Right ventricle myocardium inferior (tissue), 1 donor: ENCODE measurements around the gene ARHGAP18. TPM values are rescaled to one million over a fixed set of nuclear protein-coding genes. Genes with fewer than 3 reads are reported as not detected.

Experiments
- ATAC-seq: fragments of 200-7000 bp; cut with Tn5 transposase; one replicate; pipeline ENCODE4 v1.9.1; 2020; ENCODE audit warnings: mild to moderate bottlenecking, moderate library complexity
- DNase-seq: peaks from one replicate; pipeline ENCODE4 v3.0.0; 2021; ENCODE audit errors: missing footprints
- intact Hi-C: fragments of 100-400 bp; cut with DNase I; formaldehyde crosslinking; loops from one replicate; pipeline ENCODE4 v1.11.0; 2022
- long read RNA-seq: library from polyadenylated mRNA; unstranded; transcript quantifications from one replicate; pipeline ENCODE4 v2.0.0, GENCODE V29; 2021
- total RNA-seq: library from RNA; stranded (reverse); fragmentation: NEBNext Ultra II Directional; extraction: Animal tissue kit (Norgen Biotek cat#: 25700); gene quantifications from one replicate; pipeline ENCODE4 v1.2.1, GENCODE V29; 2021
- donor health status: DM: no; HTN: yes; CAD: no; lungs with severe emphysema.

The ARHGAP18 gene, protein sequence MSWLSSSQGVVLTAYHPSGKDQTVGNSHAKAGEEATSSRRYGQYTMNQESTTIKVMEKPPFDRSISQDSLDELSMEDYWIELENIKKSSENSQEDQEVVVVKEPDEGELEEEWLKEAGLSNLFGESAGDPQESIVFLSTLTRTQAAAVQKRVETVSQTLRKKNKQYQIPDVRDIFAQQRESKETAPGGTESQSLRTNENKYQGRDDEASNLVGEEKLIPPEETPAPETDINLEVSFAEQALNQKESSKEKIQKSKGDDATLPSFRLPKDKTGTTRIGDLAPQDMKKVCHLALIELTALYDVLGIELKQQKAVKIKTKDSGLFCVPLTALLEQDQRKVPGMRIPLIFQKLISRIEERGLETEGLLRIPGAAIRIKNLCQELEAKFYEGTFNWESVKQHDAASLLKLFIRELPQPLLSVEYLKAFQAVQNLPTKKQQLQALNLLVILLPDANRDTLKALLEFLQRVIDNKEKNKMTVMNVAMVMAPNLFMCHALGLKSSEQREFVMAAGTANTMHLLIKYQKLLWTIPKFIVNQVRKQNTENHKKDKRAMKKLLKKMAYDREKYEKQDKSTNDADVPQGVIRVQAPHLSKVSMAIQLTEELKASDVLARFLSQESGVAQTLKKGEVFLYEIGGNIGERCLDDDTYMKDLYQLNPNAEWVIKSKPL
- total RNA-seq: 8.1 TPM
- long read RNA-seq, full-length matches to known transcripts: 2 of 3 reads
- long read RNA-seq, partial matches to known transcripts: 0 of 3 reads
- long read RNA-seq, other reads (novel, unspliced or antisense): 1 of 3 reads

GRCh38 chr6:129709769-129710449 is at the start of gene ARHGAP18:
TSS of gene ARHGAP18 (minus strand) at chr6:129710177. CDS start at chr6:129710136, 41 bp downstream.
- intact Hi-C loops: loop anchor here (5.0 kb wide), 1 partner anchor 43 kb away; no protein-coding TSS in a partner anchor
- peak; percentile 95 for DNase-seq
- peak; percentile 98 for ATAC-seq

DNA sequence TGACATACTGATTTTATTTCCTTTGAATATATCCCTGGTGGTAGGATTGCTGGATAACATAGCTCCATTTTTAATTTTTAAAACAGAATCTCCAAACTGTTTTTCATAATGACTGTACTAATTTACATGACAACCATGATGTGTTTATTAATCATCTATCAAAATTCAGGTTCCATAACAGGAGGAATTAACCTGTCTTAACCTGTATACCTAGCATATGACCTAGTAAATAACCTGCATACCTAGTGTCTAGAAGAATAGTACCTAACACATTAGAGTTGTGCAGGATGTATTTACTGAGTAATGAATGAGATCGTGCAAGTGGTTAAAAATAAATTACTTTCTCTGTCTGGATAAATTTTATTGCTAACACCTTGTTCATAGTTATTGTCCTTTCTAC is 45.8 kb upstream of the ARHGAP18 start:
- intact Hi-C loops: no loop called here
- ATAC-seq (no peak), DNase-seq (no peak)

GRCh38 chr6:129754750-129755149 is 44.8 kb upstream of the ARHGAP18 start:
- no peak for DNase-seq
- intact Hi-C loops: no loop called here

GRCh38 chr6:129753422-129753821 is 43.4 kb upstream of the ARHGAP18 start:
- DNase-seq (no peak), ATAC-seq (no peak)
- intact Hi-C loops: no loop called here

More at GRCh38 chr6:129754750-129755149, 44.8 kb upstream of the ARHGAP18 start:
- no peak for ATAC-seq

DNA sequence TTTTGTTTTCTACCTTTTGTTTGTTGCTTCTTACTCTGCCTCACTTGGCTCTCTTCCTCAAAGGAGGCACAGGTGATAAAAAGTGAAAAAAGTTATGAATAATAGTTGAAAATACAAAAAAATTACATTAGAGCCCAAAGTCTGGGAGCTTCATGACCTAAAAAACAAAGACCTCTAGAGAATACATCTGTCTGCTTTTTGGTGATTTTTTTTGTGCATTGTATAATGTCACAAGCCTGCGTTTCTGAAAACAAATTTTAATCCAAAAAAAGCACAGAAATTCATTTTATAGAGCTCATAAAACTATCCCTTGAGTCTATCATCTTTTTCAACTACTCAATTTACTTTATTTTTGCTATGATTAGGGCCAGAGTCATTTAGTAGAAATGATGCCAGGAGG is 41.4 kb upstream of the ARHGAP18 start:
- ATAC-seq (no peak), DNase-seq (no peak)
- intact Hi-C loops: loop anchor here (2.0 kb wide), 1 partner anchor 153 kb away; no protein-coding TSS in a partner anchor

GRCh38 chr6:129750360-129750759 is 40.4 kb upstream of the ARHGAP18 start:
- DNase-seq (no peak), ATAC-seq (no peak)
- intact Hi-C loops: loop anchor here (2.0 kb wide), 1 partner anchor 152 kb away; no protein-coding TSS in a partner anchor

GRCh38 chr6:129749749-129750120 is 39.8 kb upstream of the ARHGAP18 start:
- no peak for DNase-seq
- intact Hi-C loops: loop anchor here (2.0 to 10.0 kb wide), 2 partner anchors 151 to 255 kb away; no protein-coding TSS in a partner anchor
- ATAC-seq: peak; percentile 53

- no peak for DNase-seq
- ATAC-seq: no peak
- intact Hi-C loops: loop anchor here (10.0 kb wide), 1 partner anchor 254 kb away; no protein-coding TSS in a partner anchor
Measured at GRCh38 chr6:129748901-129749748, 39.1 kb upstream of the ARHGAP18 start.

DNA sequence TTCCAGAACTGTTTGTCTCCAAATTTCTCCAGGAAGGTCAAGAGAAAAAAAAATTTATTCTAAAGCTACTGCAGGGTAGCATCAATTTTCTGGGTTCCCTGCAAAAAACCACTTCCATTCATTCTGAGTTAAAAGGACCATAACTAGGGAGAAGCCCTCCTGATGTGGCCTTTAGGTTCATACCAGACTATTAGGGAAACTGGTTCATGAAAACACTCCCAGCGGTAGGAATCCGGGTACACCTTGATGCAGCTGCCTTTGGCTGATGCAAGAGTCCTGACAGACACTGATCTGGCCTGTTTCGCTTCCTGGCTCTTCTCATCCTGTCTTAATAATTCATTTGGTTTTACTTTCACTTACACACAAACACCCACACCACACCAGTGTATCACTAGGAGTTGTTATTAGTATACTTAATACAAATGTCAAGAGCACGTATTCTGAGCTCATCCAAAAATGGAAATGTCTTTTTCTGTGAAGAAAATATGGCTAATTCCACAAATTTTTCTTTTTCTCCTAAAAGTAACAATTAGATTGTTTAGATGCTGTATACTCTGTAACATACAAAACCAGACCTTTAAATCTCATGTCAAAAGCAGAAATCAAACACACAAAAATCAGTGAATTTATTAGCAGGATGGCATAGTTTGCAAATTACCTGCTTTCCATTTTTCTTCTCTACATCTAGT is 38.4 kb upstream of the ARHGAP18 start:
- DNase-seq (no peak), ATAC-seq (peak; percentile 65)

DNA sequence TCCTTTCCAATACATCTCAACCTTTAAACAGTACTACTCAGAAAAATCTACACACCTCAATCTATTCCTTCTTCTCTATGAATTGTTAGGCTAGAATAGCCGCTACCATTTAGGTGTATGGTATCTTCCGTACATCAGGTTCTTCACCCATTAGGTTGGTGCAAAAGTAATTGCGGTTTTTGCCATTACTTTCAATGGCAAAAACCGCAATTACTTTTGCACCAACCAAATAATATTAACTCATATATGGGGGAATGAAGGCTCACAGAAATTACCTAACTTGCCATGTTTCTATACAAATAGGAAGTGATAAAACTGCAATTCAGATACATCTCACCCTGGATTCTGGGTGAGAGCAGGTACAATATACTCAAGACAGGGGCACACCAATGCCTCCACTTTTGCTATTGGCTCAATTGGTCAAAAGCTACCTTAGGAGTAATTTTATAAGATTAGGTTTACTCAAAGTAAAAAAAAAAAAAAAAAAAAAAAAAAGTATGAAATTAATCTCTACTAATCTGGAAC is 37.7 kb upstream of the ARHGAP18 start:
- DNase-seq: no peak
- intact Hi-C loops: loop anchor here (10.0 kb wide), 1 partner anchor 253 kb away; no protein-coding TSS in a partner anchor
- ATAC-seq: no peak

More for the DNA sequence above, 38.4 kb upstream of the ARHGAP18 start:
- intact Hi-C loops: loop anchor here (10.0 kb wide), 1 partner anchor 254 kb away; no protein-coding TSS in a partner anchor

DNA sequence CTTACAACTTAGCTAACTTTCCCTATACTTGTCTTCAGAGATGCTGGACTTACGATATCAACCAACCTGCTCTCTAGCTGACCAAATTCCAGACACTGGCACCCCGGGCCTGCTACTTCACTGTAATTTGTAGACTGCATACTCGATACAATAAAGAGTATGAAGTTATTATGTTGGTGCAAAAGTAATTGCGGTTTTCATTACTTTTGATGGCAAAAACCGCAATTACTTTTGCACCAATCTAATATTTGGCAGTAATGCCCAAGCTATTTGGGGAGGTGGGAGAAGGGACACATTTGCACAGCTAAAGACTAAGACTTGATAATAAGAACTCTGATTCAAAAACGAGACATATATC is 34.9 kb upstream of the ARHGAP18 start:
- intact Hi-C loops: loop anchor here (10.0 kb wide), 1 partner anchor 250 kb away; no protein-coding TSS in a partner anchor
- DNase-seq (no peak), ATAC-seq (no peak)

DNA sequence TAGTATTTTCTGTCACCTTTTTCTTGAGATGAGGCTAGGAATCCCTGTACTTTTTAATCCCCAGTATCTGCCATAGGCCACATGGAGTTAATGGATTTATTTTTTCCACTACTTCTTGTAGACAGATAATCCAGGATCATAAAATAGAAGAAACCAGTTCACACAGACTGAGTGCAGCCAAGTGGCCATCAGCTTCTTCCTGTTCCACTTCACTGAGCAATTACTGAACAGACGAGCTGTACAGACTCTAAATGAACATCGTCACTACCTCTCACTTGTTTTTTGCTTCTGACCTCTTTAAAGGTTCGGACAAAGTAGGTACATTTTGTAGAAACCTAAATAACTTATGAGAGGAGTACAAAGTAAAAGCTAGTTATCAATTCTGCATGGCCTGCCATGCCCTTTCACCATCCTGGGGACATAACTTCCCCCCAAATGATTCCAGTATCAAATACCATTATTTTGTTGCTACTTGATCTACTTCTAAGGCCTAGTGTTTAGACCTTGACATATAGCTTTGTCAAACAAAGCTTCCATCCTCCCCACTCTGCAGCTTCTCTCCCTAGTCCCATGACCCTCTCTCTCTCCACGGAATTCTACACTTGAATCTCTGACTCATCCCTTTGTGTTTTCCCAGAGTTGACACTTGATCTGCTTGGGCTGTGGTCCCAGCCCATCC is 34.4 kb upstream of the ARHGAP18 start:
- ATAC-seq: no peak
- no peak for DNase-seq
- intact Hi-C loops: loop anchor here (10.0 kb wide), 1 partner anchor 250 kb away; no protein-coding TSS in a partner anchor

GRCh38 chr6:129740013-129740412 is 30.0 kb upstream of the ARHGAP18 start:
- no peak for DNase-seq
- intact Hi-C loops: loop anchor here (10.0 kb wide), 1 partner anchor 245 kb away; no protein-coding TSS in a partner anchor
- ATAC-seq: no peak

- ATAC-seq: no peak
- intact Hi-C loops: no loop called here
- no peak for DNase-seq
Measured at GRCh38 chr6:129736105-129736504, 26.1 kb upstream of the ARHGAP18 start.

DNA sequence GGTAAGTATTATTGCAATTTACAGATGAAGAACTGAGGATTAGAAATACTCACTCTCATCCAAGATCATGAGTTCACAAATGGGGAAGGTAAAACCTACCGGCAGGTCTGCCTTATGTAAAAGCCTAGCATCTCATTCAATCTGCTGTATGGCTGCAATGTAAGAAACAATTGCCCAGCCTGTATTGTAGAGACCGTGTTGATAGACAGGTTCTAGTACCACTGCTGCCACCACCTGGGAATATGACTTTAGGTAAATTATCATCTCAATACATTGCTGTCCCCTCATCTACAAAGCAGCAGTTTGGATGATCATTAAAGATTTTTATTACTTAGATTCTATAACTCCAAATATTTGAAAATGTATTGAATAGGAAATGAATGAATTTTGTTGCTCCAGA is 23.3 kb upstream of the ARHGAP18 start:
- no peak for DNase-seq
- no peak for ATAC-seq
- intact Hi-C loops: no loop called here

DNA sequence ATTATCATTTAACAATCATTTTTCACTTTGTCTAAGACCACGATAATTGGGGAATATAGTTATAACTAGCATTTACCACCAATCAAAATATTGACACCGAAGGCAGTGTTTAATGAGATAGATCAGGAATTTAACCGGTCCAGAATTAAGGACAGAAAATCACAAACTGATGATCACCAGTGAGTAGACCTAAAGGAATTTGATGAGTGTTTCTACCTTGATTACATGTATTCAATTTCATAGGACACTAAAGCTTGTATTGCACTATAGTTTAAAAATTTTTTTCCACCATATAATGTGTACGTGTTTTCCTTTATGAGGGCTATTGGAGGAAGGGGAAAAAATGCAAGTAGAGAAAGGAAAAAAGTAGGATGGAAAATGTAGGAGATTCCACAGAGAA is 22.6 kb upstream of the ARHGAP18 start:
- no peak for ATAC-seq

DNA sequence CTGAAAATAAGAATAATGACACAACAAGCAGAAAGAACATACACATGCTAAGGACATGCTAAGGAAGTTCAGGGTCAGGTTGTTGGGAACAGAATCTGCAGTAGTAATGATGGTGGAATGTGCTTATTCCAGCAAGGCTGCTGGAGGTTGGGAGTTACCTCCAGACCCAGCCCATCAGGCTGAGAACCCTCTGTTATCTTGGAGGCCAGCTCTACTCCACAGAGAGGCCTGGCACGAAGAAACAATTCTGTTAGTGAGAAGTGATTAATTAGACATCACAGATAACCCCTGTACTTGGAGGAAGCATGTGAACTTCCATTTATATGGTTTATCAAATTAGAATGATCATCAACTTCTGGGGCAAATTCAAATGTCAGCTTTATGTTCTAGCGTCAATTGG is 22.1 kb upstream of the ARHGAP18 start:
- intact Hi-C loops: no loop called here
- no peak for DNase-seq
- ATAC-seq: no peak

More for the DNA sequence above, 22.6 kb upstream of the ARHGAP18 start:
- intact Hi-C loops: no loop called here
- DNase-seq: no peak
